GM12875 (cell line): Measurements from ENCODE around the gene CACNA1F.

ENCODE experiments used
- H3K4me3 ChIP-seq: one replicate; pipeline ENCODE4 v1.5.1; 2011; ENCODE audit warnings: low read depth, low read length, control low read depth
- CTCF ChIP-seq: IDR thresholded peaks from 2 replicates; pipeline ENCODE4 v1.5.1; 2011; ENCODE audit warnings: low read depth, mild to moderate bottlenecking, control low read depth, inconsistent platforms, low read length, moderate library complexity, borderline replicate concordance; ENCODE audit not compliant: insufficient read depth

The CACNA1F gene

GRCh38 chrX:49199906-49200771 is 33.0 kb downstream of the CACNA1F start, which contains the start of gene SYP:
TSS of gene SYP (minus strand) at chrX:49200193. CDS start at chrX:49200186, 7 bp downstream.
- H3K4me3 ChIP-seq: peak within 1 kb of the TSS; percentile 34

GRCh38 chrX:49199315-49199595 is 33.9 kb downstream of the CACNA1F start:
- TF ChIP-seq CTCF: no peak
- no peak overlapping the region for H3K4me3 ChIP-seq

More at GRCh38 chrX:49199906-49200771, 33.0 kb downstream of the CACNA1F start, which contains the start of gene SYP:
- TF ChIP-seq CTCF: no peak

GRCh38 chrX:49198540-49199314 is 34.4 kb downstream of the CACNA1F start:
- no peak overlapping the region for H3K4me3 ChIP-seq
- TF ChIP-seq CTCF: no peak

- no peak for TF ChIP-seq CTCF
Measured at GRCh38 chrX:49197543-49198087, 35.5 kb downstream of the CACNA1F start.

GRCh38 chrX:49193542-49193964 is 39.6 kb downstream of the CACNA1F start:
- no peak for TF ChIP-seq CTCF
- no peak overlapping the region for H3K4me3 ChIP-seq

More at GRCh38 chrX:49197543-49198087, 35.5 kb downstream of the CACNA1F start:
- no peak overlapping the region for H3K4me3 ChIP-seq

- no peak overlapping the region for H3K4me3 ChIP-seq
- peak; percentile 63 for TF ChIP-seq CTCF
Measured at GRCh38 chrX:49192722-49193328, 40.3 kb downstream of the CACNA1F start.
